Endothelial cell of umbilical vein (primary cell): ENCODE results near the gene CPNE5.

Experiments
- EZH2 ChIP-seq: IDR thresholded peaks from 2 replicates; pipeline ENCODE4 v1.6.1; 2012; ENCODE audit warnings: borderline replicate concordance, low read depth, mild to moderate bottlenecking, moderate library complexity, low read length, inconsistent platforms; ENCODE audit not compliant: severe bottlenecking
- FOS ChIP-seq: IDR thresholded peaks from 2 replicates; pipeline ENCODE4 v1.6.1; 2011; ENCODE audit warnings: mild to moderate bottlenecking, low read length, moderate library complexity, borderline replicate concordance; ENCODE audit not compliant: insufficient read depth
- GATA2 ChIP-seq: IDR thresholded peaks from 2 replicates; pipeline ENCODE4 v1.7.0; 2011; ENCODE audit warnings: low read depth, mild to moderate bottlenecking, moderate library complexity, mixed read lengths, low read length; ENCODE audit not compliant: insufficient read length, insufficient read depth
- JUN ChIP-seq: IDR thresholded peaks from 2 replicates; pipeline ENCODE4 v1.6.1; 2011; ENCODE audit warnings: borderline replicate concordance, low read depth; ENCODE audit not compliant: insufficient read length, insufficient read depth
- MYC ChIP-seq: IDR thresholded peaks from one replicate; pipeline ENCODE4 v1.6.1; 2011; ENCODE audit warnings: mild to moderate bottlenecking, low read depth, low read length
- POLR2A ChIP-seq: IDR thresholded peaks from 2 replicates; pipeline ENCODE4 v1.6.1; 2012; ENCODE audit warnings: low read depth, mild to moderate bottlenecking, control low read depth, low read length
- POLR2AphosphoS5 ChIP-seq: IDR thresholded peaks from 2 replicates; pipeline ENCODE4 v1.6.1; 2012; ENCODE audit warnings: low read depth, mild to moderate bottlenecking, control low read depth, low read length, moderate library complexity; ENCODE audit not compliant: insufficient read depth
- TF ChIP-seq, protein P1 (sequence below), 2 donors: IDR thresholded peaks; 1 replicate in 1 of 2; 2 replicates in 1 of 2; pipeline ENCODE4 v1.5.1; 2011; ENCODE audit warnings: low read length in 2 of 2, mild to moderate bottlenecking in 2 of 2, moderate library complexity in 2 of 2, control low read depth in 1 of 2, inconsistent platforms in 1 of 2, low read depth in 1 of 2; ENCODE audit not compliant: insufficient read depth in 1 of 2; ENCODE audit errors: extremely low read depth in 1 of 2
- TF ChIP-seq, protein P2 (sequence below): IDR thresholded peaks from 2 replicates; pipeline ENCODE4 v1.6.1; 2011; ENCODE audit not compliant: insufficient read depth, insufficient read length

DNA sequence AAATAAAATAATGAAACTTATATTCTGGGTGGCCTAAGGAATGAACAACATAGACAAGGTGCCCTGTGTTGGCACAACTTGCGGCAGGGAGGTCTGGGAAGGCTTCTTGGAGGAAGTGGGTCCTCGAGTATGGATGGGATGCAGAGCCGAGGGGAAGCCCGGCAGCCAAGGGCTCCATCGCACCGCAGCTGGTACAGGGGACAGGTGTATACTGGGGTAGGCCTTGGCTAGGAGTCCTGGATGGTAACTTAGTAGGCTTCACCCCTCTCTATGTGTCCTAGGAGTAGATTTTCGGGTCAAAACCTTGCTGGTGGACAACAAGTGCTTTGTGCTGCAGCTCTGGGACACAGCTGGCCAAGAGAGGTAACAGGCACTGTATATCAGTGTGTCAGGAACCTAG is 113.7 kb downstream of the CPNE5 start:
- TF ChIP-seq, protein P1, sequence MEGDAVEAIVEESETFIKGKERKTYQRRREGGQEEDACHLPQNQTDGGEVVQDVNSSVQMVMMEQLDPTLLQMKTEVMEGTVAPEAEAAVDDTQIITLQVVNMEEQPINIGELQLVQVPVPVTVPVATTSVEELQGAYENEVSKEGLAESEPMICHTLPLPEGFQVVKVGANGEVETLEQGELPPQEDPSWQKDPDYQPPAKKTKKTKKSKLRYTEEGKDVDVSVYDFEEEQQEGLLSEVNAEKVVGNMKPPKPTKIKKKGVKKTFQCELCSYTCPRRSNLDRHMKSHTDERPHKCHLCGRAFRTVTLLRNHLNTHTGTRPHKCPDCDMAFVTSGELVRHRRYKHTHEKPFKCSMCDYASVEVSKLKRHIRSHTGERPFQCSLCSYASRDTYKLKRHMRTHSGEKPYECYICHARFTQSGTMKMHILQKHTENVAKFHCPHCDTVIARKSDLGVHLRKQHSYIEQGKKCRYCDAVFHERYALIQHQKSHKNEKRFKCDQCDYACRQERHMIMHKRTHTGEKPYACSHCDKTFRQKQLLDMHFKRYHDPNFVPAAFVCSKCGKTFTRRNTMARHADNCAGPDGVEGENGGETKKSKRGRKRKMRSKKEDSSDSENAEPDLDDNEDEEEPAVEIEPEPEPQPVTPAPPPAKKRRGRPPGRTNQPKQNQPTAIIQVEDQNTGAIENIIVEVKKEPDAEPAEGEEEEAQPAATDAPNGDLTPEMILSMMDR (IDR thresholded peaks at IDR 0.05; ENCODE audit: extremely low read depth in 1 of 2, insufficient read depth in 1 of 2, low read depth in 1 of 2, low read length in 2 of 2): no peak
- TF ChIP-seq EZH2: no peak
- no peak for TF ChIP-seq POLR2AphosphoS5
- no peak for TF ChIP-seq GATA2
- TF ChIP-seq, protein P2, sequence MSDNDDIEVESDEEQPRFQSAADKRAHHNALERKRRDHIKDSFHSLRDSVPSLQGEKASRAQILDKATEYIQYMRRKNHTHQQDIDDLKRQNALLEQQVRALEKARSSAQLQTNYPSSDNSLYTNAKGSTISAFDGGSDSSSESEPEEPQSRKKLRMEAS: no peak
- no peak for TF ChIP-seq POLR2A
- no peak for TF ChIP-seq JUN
- no peak for TF ChIP-seq MYC
- no peak for TF ChIP-seq FOS
